Fibroblast of villous mesenchyme (primary cell): ENCODE measurements around the gene CLMN. TPM values are rescaled to one million over a fixed set of nuclear protein-coding genes. Genes with fewer than 3 reads are reported as not detected.

Experiments
- DNase-seq: peaks from one replicate; pipeline ENCODE4 v3.0.0-alpha.2; 2010; ENCODE audit warnings: low read depth
- H3K4me3 ChIP-seq: 2 replicates; pipeline ENCODE4 v1.5.1; 2011; ENCODE audit warnings: low read depth, mild to moderate bottlenecking, low read length
- CTCF ChIP-seq: IDR thresholded peaks from 2 replicates; pipeline ENCODE4 v1.5.1; 2012; ENCODE audit warnings: low read depth, mild to moderate bottlenecking, low read length; ENCODE audit not compliant: insufficient read depth
- total RNA-seq: library from RNA; depleted of rRNA; stranded (reverse); fragments of >200 nt; gene quantifications from 2 replicates; pipeline ENCODE4 v1.2.3, GENCODE V29; 2012

Gene CLMN
- total RNA-seq, 1 donor = 0.43 TPM

GRCh38 chr14:95264271-95264973 is 55.3 kb downstream of the CLMN start:
- no peak for TF ChIP-seq CTCF
- H3K4me3 ChIP-seq = no peak overlapping the region
- peak; percentile 13 for DNase-seq

DNA sequence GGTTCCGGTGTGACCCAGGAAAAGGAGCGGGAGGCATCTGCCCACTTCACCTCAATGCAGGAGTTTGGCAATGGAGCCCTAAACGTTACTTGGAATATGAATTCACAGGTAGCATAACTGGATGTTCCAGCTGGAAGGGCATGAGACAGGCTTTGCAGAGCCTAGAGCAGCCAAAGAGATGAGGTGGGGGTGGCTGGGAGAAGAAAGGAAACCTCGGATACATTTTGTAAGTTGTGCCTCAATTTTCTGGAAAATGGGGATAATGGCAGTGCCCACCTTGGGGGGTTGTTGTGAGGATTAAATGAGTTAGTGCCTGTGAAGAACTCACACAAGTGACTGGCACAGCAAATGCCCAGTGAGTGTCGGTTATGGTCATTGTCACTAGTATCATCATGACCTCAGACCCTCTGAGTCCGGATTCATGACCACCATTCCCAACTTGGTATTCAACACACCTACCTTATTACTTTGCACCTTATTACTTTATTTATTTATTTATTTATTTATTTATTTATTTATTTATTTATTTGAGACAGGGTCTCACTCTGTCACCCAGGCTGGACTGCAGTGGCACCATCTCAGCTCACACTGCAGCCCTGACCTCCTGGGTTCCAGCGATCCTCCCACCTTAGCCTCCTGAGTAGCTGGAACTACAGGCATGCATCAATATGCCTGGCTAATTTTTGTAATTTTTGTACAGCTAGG is 56.0 kb downstream of the CLMN start:
- TF ChIP-seq CTCF = no peak
- H3K4me3 ChIP-seq = no peak overlapping the region
- no peak for DNase-seq

DNA sequence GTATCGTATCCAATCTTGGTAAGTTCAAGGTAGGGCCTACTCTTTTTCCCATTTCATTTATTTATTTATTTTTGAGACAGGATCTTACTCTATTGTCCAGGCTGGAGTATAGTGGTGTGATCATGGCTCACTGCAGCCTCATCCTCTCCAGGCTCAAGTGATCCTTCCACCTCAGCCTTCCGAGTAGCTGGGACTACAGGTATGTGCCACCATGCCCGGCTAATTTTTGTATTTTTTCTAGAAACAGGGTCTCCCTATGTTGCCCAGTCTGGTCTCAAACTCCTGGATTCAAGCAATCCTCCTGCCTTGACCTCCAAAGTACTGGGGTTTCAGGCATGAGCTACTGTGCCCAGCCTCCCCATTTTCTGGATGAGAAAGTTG is 57.2 kb downstream of the CLMN start:
- no peak for TF ChIP-seq CTCF
- H3K4me3 ChIP-seq = no peak overlapping the region
- DNase-seq = no peak

DNA sequence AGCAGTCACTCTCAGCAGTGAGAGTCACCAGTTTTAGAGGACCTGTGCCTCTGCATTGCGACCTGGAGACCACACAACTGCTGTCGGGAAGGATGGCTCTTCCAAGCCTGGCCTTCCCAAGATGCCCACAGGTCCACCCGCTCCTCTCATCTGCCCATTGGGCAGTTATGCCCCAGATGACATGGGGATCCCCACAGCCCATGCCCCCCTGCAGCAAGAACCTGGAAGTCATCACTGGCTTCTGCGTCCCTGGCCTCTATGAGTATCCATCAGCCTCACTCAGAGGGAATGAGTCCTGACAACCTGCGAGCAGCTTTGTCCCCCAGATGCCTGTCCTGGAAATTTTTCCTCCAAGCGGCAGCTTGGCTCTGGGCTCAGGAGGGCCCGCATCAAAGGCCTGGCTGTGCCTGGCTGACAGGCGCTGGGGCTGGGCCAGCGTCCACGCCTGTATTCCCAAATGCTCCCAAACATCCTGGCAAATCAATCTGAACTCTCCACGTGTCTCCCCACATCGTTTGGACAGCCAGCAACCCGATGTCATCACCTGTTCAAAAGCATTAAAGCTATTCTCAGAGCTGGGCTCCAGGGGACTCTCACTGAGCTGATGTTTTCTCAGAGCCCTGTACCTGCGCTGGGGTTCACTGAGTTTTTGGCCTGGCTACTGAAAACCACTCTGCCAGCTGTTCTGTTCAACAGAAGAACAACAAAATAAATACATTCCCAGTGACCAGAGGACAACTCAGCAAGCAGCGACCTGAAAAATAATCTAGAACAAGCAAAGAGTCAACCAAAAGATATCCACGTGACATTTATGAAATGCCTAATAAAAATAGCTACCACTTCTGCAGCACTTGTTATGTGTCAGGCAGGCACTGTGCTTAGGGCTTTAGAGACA is 57.8 kb downstream of the CLMN start:
- TF ChIP-seq CTCF = no peak
- no peak for DNase-seq
- no peak overlapping the region for H3K4me3 ChIP-seq

- no peak for TF ChIP-seq CTCF
- DNase-seq = peak; percentile 16
- H3K4me3 ChIP-seq = no peak overlapping the region
Observed at GRCh38 chr14:95260537-95261361, 59.0 kb downstream of the CLMN start.
